Mucosa of gallbladder (tissue), 1 donor: ENCODE measurements around the gene AFAP1. TPM values are rescaled to one million over a fixed set of nuclear protein-coding genes. Genes with fewer than 3 reads are reported as not detected.

Experiments used
- DNase-seq: peaks from one replicate; pipeline ENCODE4 v3.0.0-alpha.2; 2020; ENCODE audit warnings: low spot score
- total RNA-seq: library from RNA; stranded (reverse); gene quantifications from one replicate; pipeline ENCODE4 v1.2.1, GENCODE V29; 2021
- donor health status: DM: no; HTN: no; CAD: no.

The AFAP1 gene
- total RNA-seq, 1 donor from 2014 or later, result 22.7 TPM

- DNase-seq, result no peak
Observed at GRCh38 chr4:7769396-7770223, 170.1 kb downstream of the AFAP1 start.

- no peak for DNase-seq
Observed at GRCh38 chr4:7768736-7769135, 170.9 kb downstream of the AFAP1 start.

- DNase-seq, result no peak
Observed at GRCh38 chr4:7767966-7768365, 171.7 kb downstream of the AFAP1 start.

- no peak for DNase-seq
Observed at GRCh38 chr4:7767526-7767925, 172.1 kb downstream of the AFAP1 start.

- no peak for DNase-seq
Observed at GRCh38 chr4:7766661-7767345, 172.9 kb downstream of the AFAP1 start.

GRCh38 chr4:7766086-7766485 lies 173.6 kb downstream of the AFAP1 start:
- DNase-seq, result no peak

GRCh38 chr4:7765666-7766065 lies 174.0 kb downstream of the AFAP1 start:
- no peak for DNase-seq

GRCh38 chr4:7764466-7764865 lies 175.2 kb downstream of the AFAP1 start:
- DNase-seq, result no peak

- no peak for DNase-seq
Observed at GRCh38 chr4:7763788-7764187, 175.9 kb downstream of the AFAP1 start.

- no peak for DNase-seq
Observed at GRCh38 chr4:7763106-7763505, 176.6 kb downstream of the AFAP1 start.

GRCh38 chr4:7762376-7763030 lies 177.2 kb downstream of the AFAP1 start:
- DNase-seq, result no peak

GRCh38 chr4:7761720-7762119 lies 177.9 kb downstream of the AFAP1 start:
- peak; percentile 53 for DNase-seq

GRCh38 chr4:7761312-7761711 lies 178.3 kb downstream of the AFAP1 start:
- DNase-seq, result no peak

GRCh38 chr4:7760706-7761105 lies 179.0 kb downstream of the AFAP1 start:
- DNase-seq, result no peak

GRCh38 chr4:7760228-7760627 lies 179.4 kb downstream of the AFAP1 start:
- no peak for DNase-seq

- DNase-seq, result no peak
Observed at GRCh38 chr4:7759635-7760034, 180.0 kb downstream of the AFAP1 start.

GRCh38 chr4:7759216-7759615 lies 180.4 kb downstream of the AFAP1 start:
- no peak for DNase-seq

GRCh38 chr4:7758476-7758875 lies 181.2 kb downstream of the AFAP1 start:
- no peak for DNase-seq

GRCh38 chr4:7757501-7758471 lies 181.9 kb downstream of the AFAP1 start:
- no peak for DNase-seq

GRCh38 chr4:7756561-7757355 lies 182.9 kb downstream of the AFAP1 start:
- no peak for DNase-seq

- no peak for DNase-seq
Observed at GRCh38 chr4:7756071-7756470, 183.6 kb downstream of the AFAP1 start.
